Sigmoid colon (tissue), 7 donors: ENCODE data around the gene RAB7A. TPM values are rescaled to one million over a fixed set of nuclear protein-coding genes. Genes with fewer than 3 reads are reported as not detected.
"Not testable (repeated sequence)": the region's sequence is repeated elsewhere in the genome, so short reads cannot be mapped to it uniquely, and the experiment has no call there.

Experiments used
- DNase-seq: peaks from one replicate; pipeline ENCODE4 v3.0.0-alpha.2; 2019
- H3K27ac ChIP-seq, 4 donors: fragments of 200-600 bp; sonication (generic); one replicate each; pipeline ENCODE4 v1.5.1; 2016 to 2019; ENCODE audit warnings: mild to moderate bottlenecking in 1 of 4
- H3K27me3 ChIP-seq, 3 donors: fragments of 200-600 bp; sonication (generic); one replicate each; pipeline ENCODE4 v1.5.1; 2019; ENCODE audit warnings: mild to moderate bottlenecking in 1 of 3
- H3K36me3 ChIP-seq, 4 donors: fragments of 200-600 bp; sonication (generic); one replicate each; pipeline ENCODE4 v1.5.1; 2016 to 2019
- H3K4me1 ChIP-seq, 4 donors: fragments of 200-600 bp; sonication (generic); one replicate each; pipeline ENCODE4 v1.5.1; 2017 to 2019
- H3K4me3 ChIP-seq, 4 donors: fragments of 200-600 bp; sonication (generic); one replicate each; pipeline ENCODE4 v1.5.1; 2017 to 2019; ENCODE audit warnings: mild to moderate bottlenecking in 2 of 4, moderate library complexity in 1 of 4
- H3K9me3 ChIP-seq, 4 donors: fragments of 200-600 bp in 3 of 4; sonication (generic) in 3 of 4; one replicate each; pipeline versions ENCODE4 v1.5.1 to v1.6.1; 2013 to 2019
- EP300 ChIP-seq, 4 donors: sonication (generic); formaldehyde crosslinking; IDR thresholded peaks; one replicate each; pipeline ENCODE4 v1.6.1; 2017; ENCODE audit warnings: antibody characterized with exemption in 4 of 4
- POLR2A ChIP-seq, 2 donors: fragments of 450-650 bp; IDR thresholded peaks; one replicate each; pipeline ENCODE4 v1.6.1; 2016; ENCODE audit warnings: antibody characterized with exemption in 2 of 2, mild to moderate bottlenecking in 2 of 2, moderate library complexity in 2 of 2
- POLR2AphosphoS5 ChIP-seq, 4 donors: sonication (generic); formaldehyde crosslinking; IDR thresholded peaks; one replicate each; pipeline ENCODE4 v1.6.1; 2017; ENCODE audit warnings: antibody characterized with exemption in 4 of 4
- WGBS, 2 donors: extraction: QIAGEN DNeasy Blood & Tissue Kit; methylation state at CpG; one replicate each; pipeline ENCODE4 v1.1.7; 2013; 5-methylcytosine and 5-hydroxymethylcytosine counted together
- intact Hi-C: fragments of 100-400 bp; cut with DNase I; formaldehyde crosslinking; loops from one replicate; pipeline ENCODE4 v1.15.1; 2023
- polyA plus RNA-seq, 3 donors: library from polyadenylated mRNA; stranded (reverse); fragments of 200-250 nt; gene quantifications; one replicate each; pipeline ENCODE4 v1.2.3, GENCODE V29; 2013
- total RNA-seq, 4 donors: library from RNA; depleted of rRNA; stranded (reverse); fragments of >200 nt; gene quantifications; one replicate each; pipeline ENCODE4 v1.1.0, GENCODE V29; 2016
- TF ChIP-seq, protein P1 (sequence below), 4 experiments: fragments of 450-650 bp in 3 of 4; fragments of 200-600 bp in 1 of 4; IDR thresholded peaks; one replicate each; pipeline ENCODE4 v1.5.1; 2016 to 2019; ENCODE audit warnings: antibody characterized with exemption in 4 of 4, mild to moderate bottlenecking in 3 of 4, moderate library complexity in 2 of 4
- donor health status: healthy with polysubstance abuse.
- donor health status: Bipolar disorder and iron deficiency.
- donor health status: healthy.

The RAB7A gene
- total and polyA plus RNA-seq, 7 donors, result 73.6 to 275 (median 100.0) TPM

DNA sequence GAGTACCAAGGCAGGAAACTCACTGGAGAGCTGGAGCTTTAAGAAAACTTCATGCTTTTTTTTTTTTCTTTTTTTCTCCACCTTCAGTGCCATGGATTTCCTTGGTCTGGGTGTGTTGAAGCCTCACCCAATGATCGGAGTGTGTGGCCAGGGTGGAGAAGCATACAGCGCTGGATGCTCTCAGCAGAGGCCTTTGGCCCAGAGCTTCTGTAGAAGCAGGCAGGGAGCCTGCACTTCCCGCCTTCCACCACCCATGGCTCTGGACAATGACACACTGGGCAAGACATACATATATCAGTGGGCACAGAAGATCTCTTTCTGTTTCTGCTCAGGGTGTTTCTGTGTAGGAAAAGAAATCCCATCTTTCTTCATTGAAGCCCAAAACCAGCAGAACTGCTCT lies 97.6 kb downstream of the RAB7A start:
- Histone ChIP-seq H3K4me3 (no peak overlapping the region), H3K9me3 (no peaks in the 10 kb centered on the region), H3K36me3 (no peaks in the 10 kb centered on the region), H3K4me1 (no peaks in the 10 kb centered on the region), H3K27me3 (no peaks in the 10 kb centered on the region), H3K27ac (no peak overlapping the region)
- TF ChIP-seq POLR2A (IDR thresholded peaks at IDR 0.05), result no peak
- no peak for TF ChIP-seq EP300 (IDR thresholded peaks at IDR 0.05)
- TF ChIP-seq, protein P1, sequence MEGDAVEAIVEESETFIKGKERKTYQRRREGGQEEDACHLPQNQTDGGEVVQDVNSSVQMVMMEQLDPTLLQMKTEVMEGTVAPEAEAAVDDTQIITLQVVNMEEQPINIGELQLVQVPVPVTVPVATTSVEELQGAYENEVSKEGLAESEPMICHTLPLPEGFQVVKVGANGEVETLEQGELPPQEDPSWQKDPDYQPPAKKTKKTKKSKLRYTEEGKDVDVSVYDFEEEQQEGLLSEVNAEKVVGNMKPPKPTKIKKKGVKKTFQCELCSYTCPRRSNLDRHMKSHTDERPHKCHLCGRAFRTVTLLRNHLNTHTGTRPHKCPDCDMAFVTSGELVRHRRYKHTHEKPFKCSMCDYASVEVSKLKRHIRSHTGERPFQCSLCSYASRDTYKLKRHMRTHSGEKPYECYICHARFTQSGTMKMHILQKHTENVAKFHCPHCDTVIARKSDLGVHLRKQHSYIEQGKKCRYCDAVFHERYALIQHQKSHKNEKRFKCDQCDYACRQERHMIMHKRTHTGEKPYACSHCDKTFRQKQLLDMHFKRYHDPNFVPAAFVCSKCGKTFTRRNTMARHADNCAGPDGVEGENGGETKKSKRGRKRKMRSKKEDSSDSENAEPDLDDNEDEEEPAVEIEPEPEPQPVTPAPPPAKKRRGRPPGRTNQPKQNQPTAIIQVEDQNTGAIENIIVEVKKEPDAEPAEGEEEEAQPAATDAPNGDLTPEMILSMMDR (IDR thresholded peaks at IDR 0.05), result no peak
- TF ChIP-seq POLR2AphosphoS5 (IDR thresholded peaks at IDR 0.05), result no peak
- intact Hi-C loops, result no loop called here
- 71 to 83% methylated on average over 3 of the region's 3 CpGs for WGBS, 2 donors
- DNase-seq, result no peak

DNA sequence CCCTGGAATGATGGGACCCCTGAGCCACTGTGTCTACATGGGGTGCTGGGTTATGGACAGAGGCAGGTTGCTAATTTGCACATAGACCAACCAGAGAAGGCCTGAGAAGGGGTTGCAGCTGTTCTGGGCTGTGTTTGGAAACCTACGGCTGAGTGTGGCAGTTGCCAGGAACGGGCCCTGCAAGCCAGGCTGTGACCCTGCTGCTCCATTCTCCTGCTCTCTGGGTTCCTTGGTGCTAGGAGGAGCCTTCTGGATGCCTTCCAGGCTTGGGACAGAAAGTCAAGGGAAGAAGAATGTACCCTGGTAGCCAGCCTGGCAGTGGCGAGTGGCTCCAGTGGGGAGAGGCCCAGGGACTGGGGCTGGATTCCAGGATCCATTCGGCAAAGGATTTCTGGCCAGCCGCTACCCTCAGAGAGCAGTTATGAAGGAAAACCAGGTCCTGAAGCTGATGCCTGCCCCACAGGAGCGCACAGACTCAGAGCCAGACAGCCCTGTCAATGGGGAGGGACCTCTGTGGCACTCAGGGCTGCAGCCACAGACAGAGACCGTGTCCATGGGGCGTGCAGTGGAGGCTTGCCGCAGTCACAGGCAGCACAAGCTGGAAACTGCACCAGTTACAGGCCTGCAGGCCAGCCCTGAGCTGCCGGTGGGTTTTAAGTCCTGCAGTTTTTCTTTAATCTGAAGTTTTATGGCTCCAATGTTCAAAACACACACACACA lies 98.3 kb downstream of the RAB7A start:
- DNase-seq, result no peak
- Histone ChIP-seq H3K27ac (no peak overlapping the region), H3K36me3 (no peaks in the 10 kb centered on the region), H3K27me3 (no peaks in the 10 kb centered on the region), H3K4me1 (no peaks in the 10 kb centered on the region), H3K4me3 (no peak overlapping the region), H3K9me3 (no peaks in the 10 kb centered on the region)
- TF ChIP-seq POLR2A (IDR thresholded peaks at IDR 0.05) (no peak), POLR2AphosphoS5 (IDR thresholded peaks at IDR 0.05) (no peak), EP300 (IDR thresholded peaks at IDR 0.05) (no peak)
- TF ChIP-seq, protein P1 (IDR thresholded peaks at IDR 0.05), result no peak
- WGBS, 2 donors, result 92 to 93% methylated on average over 10 of the region's 10 CpGs
- intact Hi-C loops, result no loop called here

- H3K4me1 ChIP-seq, result no peaks in the 10 kb centered on the region
- H3K9me3 ChIP-seq, result no peaks in the 10 kb centered on the region
- intact Hi-C loops, result no loop called here
- no peak overlapping the region for H3K4me3 ChIP-seq
- no peak overlapping the region for H3K27ac ChIP-seq
- 63 to 87% methylated on average over 4 of the region's 4 CpGs for WGBS, 2 donors
- no peaks in the 10 kb centered on the region for H3K27me3 ChIP-seq
- TF ChIP-seq POLR2A (IDR thresholded peaks at IDR 0.05), result no peak
- TF ChIP-seq, protein P1 (IDR thresholded peaks at IDR 0.05), result no peak
- no peak for TF ChIP-seq POLR2AphosphoS5 (IDR thresholded peaks at IDR 0.05)
- TF ChIP-seq EP300 (IDR thresholded peaks at IDR 0.05), result no peak
- no peak for DNase-seq
- no peaks in the 10 kb centered on the region for H3K36me3 ChIP-seq
These were observed 99.2 kb downstream of the RAB7A start for GRCh38 chr3:128825117-128825725.

- H3K27ac ChIP-seq, H3K4me3 ChIP-seq, H3K9me3 ChIP-seq, H3K4me1 ChIP-seq, H3K36me3 ChIP-seq, DNase-seq, intact Hi-C loops, H3K27me3 ChIP-seq: not testable (repeated sequence)
- 89 to 96% methylated on average over 9 of the region's 9 CpGs for WGBS, 2 donors
These were observed 103.1 kb downstream of the RAB7A start for GRCh38 chr3:128829087-128829486.

GRCh38 chr3:128829925-128830625 lies 104.1 kb downstream of the RAB7A start:
- H3K36me3 ChIP-seq, H3K27ac ChIP-seq, H3K27me3 ChIP-seq, intact Hi-C loops, H3K9me3 ChIP-seq, H3K4me1 ChIP-seq, DNase-seq, H3K4me3 ChIP-seq: not testable (repeated sequence)
- WGBS, 2 donors, result 65 to 78% methylated on average over 7 of the region's 7 CpGs

GRCh38 chr3:128830762-128831161 lies 104.8 kb downstream of the RAB7A start:
- intact Hi-C loops, H3K27me3 ChIP-seq, H3K4me3 ChIP-seq, H3K9me3 ChIP-seq, H3K36me3 ChIP-seq, H3K27ac ChIP-seq, DNase-seq, H3K4me1 ChIP-seq: not testable (repeated sequence)
- 93 to 95% methylated on average over 5 of the region's 5 CpGs for WGBS, 2 donors

- H3K27ac ChIP-seq, intact Hi-C loops, DNase-seq, H3K27me3 ChIP-seq, H3K4me3 ChIP-seq, H3K36me3 ChIP-seq, H3K4me1 ChIP-seq, H3K9me3 ChIP-seq: not testable (repeated sequence)
- WGBS, 2 donors, result 87 to 89% methylated on average over 5 of the region's 5 CpGs
These were observed 107.0 kb downstream of the RAB7A start for GRCh38 chr3:128832979-128833378.
